H9 (cell line): ENCODE measurements around the gene OGDH. TPM values are rescaled to one million over a fixed set of nuclear protein-coding genes. Genes with fewer than 3 reads are reported as not detected.

Experiments
- DNase-seq: peaks from one replicate; pipeline ENCODE4 v3.0.0-alpha.2; 2017
- H2AFZ ChIP-seq: one replicate; pipeline ENCODE4 v1.6.1; 2013; ENCODE audit warnings: mild to moderate bottlenecking, low read length, control low read depth, moderate library complexity
- H2AK5ac ChIP-seq: 2 replicates; pipeline ENCODE4 v1.6.1; 2013; ENCODE audit warnings: low read length, control low read depth, mixed read lengths; ENCODE audit not compliant: insufficient read length
- H2BK120ac ChIP-seq: one replicate; pipeline ENCODE4 v1.6.1; 2013; ENCODE audit warnings: low read depth, mild to moderate bottlenecking, low read length, control low read depth, inconsistent platforms; ENCODE audit not compliant: poor library complexity, severe bottlenecking
- H2BK12ac ChIP-seq: 2 replicates; pipeline ENCODE4 v1.6.1; 2013; ENCODE audit warnings: low read length, control low read depth, mixed read lengths, low read depth; ENCODE audit not compliant: insufficient read length
- H2BK15ac ChIP-seq: 2 replicates; pipeline ENCODE4 v1.6.1; 2013; ENCODE audit warnings: low read depth, low read length, control low read depth
- H2BK20ac ChIP-seq: one replicate; pipeline ENCODE4 v1.6.1; 2013; ENCODE audit warnings: low read depth, mild to moderate bottlenecking, low read length, control low read depth, inconsistent platforms; ENCODE audit not compliant: poor library complexity, severe bottlenecking
- H2BK5ac ChIP-seq: 2 replicates; pipeline ENCODE4 v1.6.1; 2013; ENCODE audit warnings: low read length, control low read depth, mixed read lengths; ENCODE audit not compliant: insufficient read length
- H3K14ac ChIP-seq: 2 replicates; pipeline ENCODE4 v1.6.1; 2013; ENCODE audit warnings: low read length, control low read depth; ENCODE audit not compliant: insufficient read depth
- H3K18ac ChIP-seq: 2 replicates; pipeline ENCODE4 v1.6.1; 2013; ENCODE audit warnings: low read depth, mild to moderate bottlenecking, mixed read lengths, low read length, control low read depth; ENCODE audit not compliant: insufficient read length
- H3K23ac ChIP-seq: 2 replicates; pipeline ENCODE4 v1.6.1; 2013; ENCODE audit warnings: low read length, control low read depth, mixed read lengths, low read depth; ENCODE audit not compliant: insufficient read length
- H3K23me2 ChIP-seq: 2 replicates; pipeline ENCODE4 v1.6.1; 2013; ENCODE audit warnings: low read depth, mild to moderate bottlenecking, mixed read lengths, low read length, control low read depth; ENCODE audit not compliant: insufficient read length, poor library complexity, severe bottlenecking
- H3K27ac ChIP-seq: 2 replicates; pipeline ENCODE4 v1.5.1; 2013; ENCODE audit warnings: low read length, control low read depth, mixed read lengths, low read depth; ENCODE audit not compliant: insufficient read length
- H3K27me3 ChIP-seq: 2 replicates; pipeline ENCODE4 v1.6.1; 2013; ENCODE audit warnings: low read length, control low read depth, inconsistent platforms; ENCODE audit not compliant: insufficient read depth
- H3K4ac ChIP-seq: 2 replicates; pipeline ENCODE4 v1.6.1; 2013; ENCODE audit warnings: low read depth, mild to moderate bottlenecking, control low read depth, inconsistent platforms, low read length, moderate library complexity
- H3K4me1 ChIP-seq: 2 replicates; pipeline ENCODE4 v1.6.1; 2013; ENCODE audit warnings: low read length, control low read depth, inconsistent platforms; ENCODE audit not compliant: insufficient read depth
- H3K4me2 ChIP-seq: 2 replicates; pipeline ENCODE4 v1.6.1; 2013; ENCODE audit warnings: low read length, control low read depth, mixed read lengths; ENCODE audit not compliant: insufficient read length, insufficient read depth
- H3K56ac ChIP-seq: 2 replicates; pipeline ENCODE4 v1.6.1; 2013; ENCODE audit warnings: low read depth, mild to moderate bottlenecking, mixed read lengths, low read length, control low read depth; ENCODE audit not compliant: insufficient read length
- H3K79me1 ChIP-seq: 2 replicates; pipeline ENCODE4 v1.6.1; 2013; ENCODE audit warnings: low read depth, mild to moderate bottlenecking, moderate library complexity, low read length, control low read depth, inconsistent platforms; ENCODE audit not compliant: insufficient read depth, poor library complexity, severe bottlenecking
- H3K79me2 ChIP-seq: 2 replicates; pipeline ENCODE4 v1.6.1; 2013; ENCODE audit warnings: low read length, control low read depth, inconsistent platforms; ENCODE audit not compliant: insufficient read depth
- H3K9ac ChIP-seq: 2 replicates; pipeline ENCODE4 v1.6.1; 2013; ENCODE audit warnings: low read length, control low read depth, mixed read lengths; ENCODE audit not compliant: insufficient read length; ENCODE audit errors: extremely low read depth
- H3K9me3 ChIP-seq: one replicate; pipeline ENCODE4 v1.6.1; 2013; ENCODE audit warnings: low read depth, low read length, inconsistent platforms; ENCODE audit not compliant: control insufficient read depth
- H3T11ph ChIP-seq: one replicate; pipeline ENCODE4 v1.6.1; 2013; ENCODE audit warnings: mild to moderate bottlenecking, low read length, control low read depth, inconsistent platforms
- H4K20me1 ChIP-seq: one replicate; pipeline ENCODE4 v1.6.1; 2013; ENCODE audit not compliant: control insufficient read depth, insufficient read length, insufficient read depth
- H4K5ac ChIP-seq: 2 replicates; pipeline ENCODE4 v1.6.1; 2013; ENCODE audit warnings: low read depth, mild to moderate bottlenecking, mixed read lengths, low read length, control low read depth; ENCODE audit not compliant: insufficient read length
- H4K8ac ChIP-seq: replicated peaks from 2 replicates; pipeline ENCODE4 v1.6.1; 2013; ENCODE audit warnings: low read length, control low read depth, mixed read lengths, low read depth; ENCODE audit not compliant: insufficient read length
- H4K91ac ChIP-seq: 2 replicates; pipeline ENCODE4 v1.6.1; 2013; ENCODE audit warnings: low read depth, mild to moderate bottlenecking, moderate library complexity, mixed read lengths, low read length, control low read depth; ENCODE audit not compliant: insufficient read length
- H3K27ac Mint-ChIP-seq, 3 experiments: 2 replicates in 2 of 3; 3 replicates in 1 of 3; pipeline ENCODE4 v1.8.0; 2020 to 2021; ENCODE audit warnings: mixed read lengths in 3 of 3, mild to moderate bottlenecking in 1 of 3, moderate library complexity in 1 of 3
- H3K27me3 Mint-ChIP-seq: 2 replicates; pipeline ENCODE4 v1.8.0; 2021; ENCODE audit warnings: low read depth, mild to moderate bottlenecking, moderate library complexity, mixed read lengths
- H3K36me3 Mint-ChIP-seq, 3 experiments: 2 replicates in 2 of 3; 3 replicates in 1 of 3; pipeline ENCODE4 v1.8.0; 2020 to 2021; ENCODE audit warnings: low read depth in 3 of 3, mixed read lengths in 3 of 3; ENCODE audit not compliant: insufficient read depth in 1 of 3
- H3K4me1 Mint-ChIP-seq, 2 experiments: 2 replicates each; pipeline ENCODE4 v1.8.0; 2020; ENCODE audit warnings: mixed read lengths in 2 of 2
- H3K4me3 Mint-ChIP-seq, 2 experiments: 2 replicates in 1 of 2; 3 replicates in 1 of 2; pipeline ENCODE4 v1.8.0; 2020 to 2021; ENCODE audit warnings: mild to moderate bottlenecking in 2 of 2, mixed read lengths in 2 of 2, moderate library complexity in 1 of 2
- H3K9me3 Mint-ChIP-seq, 2 experiments: 2 replicates in 1 of 2; 3 replicates in 1 of 2; pipeline ENCODE4 v1.8.0; 2020; ENCODE audit warnings: mild to moderate bottlenecking in 2 of 2, mixed read lengths in 2 of 2, moderate library complexity in 1 of 2
- CTCF ChIP-seq: fragments of 200-600 bp; sonication (generic); conservative IDR thresholded peaks from 3 replicates; pipeline ENCODE4 v1.8.0; 2021; ENCODE audit warnings: antibody characterized with exemption, mild to moderate bottlenecking
- WGBS: extraction: QIAGEN DNeasy Blood & Tissue Kit; methylation state at CpG from one replicate; pipeline ENCODE4 v1.1.7; 2013; ENCODE audit warnings: missing lambda C conversion rate, low lambda C conversion rate, mixed read lengths; ENCODE audit not compliant: insufficient read length; ENCODE audit errors: extremely low coverage; 5-methylcytosine and 5-hydroxymethylcytosine counted together
- total RNA-seq: library from RNA; stranded (reverse); gene quantifications from 2 replicates; pipeline ENCODE4 v1.2.1, GENCODE V29; 2021

Gene OGDH
- total RNA-seq, 1 experiment from 2014 or later, result 77.3 TPM

DNA sequence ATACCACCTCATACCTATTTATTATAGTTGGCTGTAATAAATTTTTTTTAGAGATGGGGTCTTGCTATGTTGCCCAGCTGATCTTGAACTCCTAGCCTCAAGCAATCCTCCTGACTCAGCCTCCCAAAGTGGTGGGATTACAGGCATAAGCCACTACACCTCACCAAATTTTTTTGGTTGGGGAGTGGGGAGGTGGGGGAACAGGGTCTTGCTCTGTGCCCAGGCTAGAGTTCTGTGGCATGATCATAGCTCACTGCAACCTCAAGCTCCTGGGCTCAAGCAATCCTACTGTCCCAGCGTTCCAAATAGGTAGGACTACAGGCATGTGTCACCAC is 3.9 kb upstream of the OGDH start:
- H4K91ac ChIP-seq, result no peak overlapping the region
- no peaks in the 10 kb centered on the region for H3K9me3 ChIP-seq
- Mint-ChIP-seq H3K36me3 (peaks cover 3 to 4% (median 4%) of the 10 kb centered on the region in 3 experiments), H3K4me3 (no peak overlapping the region), H3K27ac (no peak overlapping the region), H3K27me3 (peaks cover 10% of the 10 kb centered on the region), H3K4me1 (peaks cover 3 to 9% of the 10 kb centered on the region in 2 experiments), H3K9me3 (no peaks in the 10 kb centered on the region; a peak in 1 of 5 replicates)
- H3K79me2 ChIP-seq, result peaks cover 2% of the 10 kb centered on the region; the same call in 1 of the 2 replicates
- TF ChIP-seq CTCF, result no peak
- no peak overlapping the region for H4K5ac ChIP-seq
- H3K4me1 ChIP-seq, result no peaks in the 10 kb centered on the region
- no peaks in the 10 kb centered on the region for H3K79me1 ChIP-seq
- no peaks in the 10 kb centered on the region for H4K20me1 ChIP-seq
- no peak overlapping the region for H3K18ac ChIP-seq
- no peak overlapping the region for H4K8ac ChIP-seq
- peaks cover 4% of the 10 kb centered on the region for H3K23me2 ChIP-seq
- no peak overlapping the region for H3K56ac ChIP-seq
- no peak overlapping the region for H2BK12ac ChIP-seq
- H3K4ac ChIP-seq, result no peak overlapping the region
- H3K27ac ChIP-seq, result no peak overlapping the region
- H2BK120ac ChIP-seq, result no peak overlapping the region
- H3K27me3 ChIP-seq, result no peaks in the 10 kb centered on the region
- H3K4me2 ChIP-seq, result no peak overlapping the region
- H2BK20ac ChIP-seq, result no peak overlapping the region
- no CpG with 5 or more reads among the region's 1 CpG for WGBS
- no peak overlapping the region for H3T11ph ChIP-seq
- H2AK5ac ChIP-seq, result no peak overlapping the region
- no peak overlapping the region for H3K9ac ChIP-seq
- no peak overlapping the region for H2BK15ac ChIP-seq
- H3K14ac ChIP-seq, result no peak overlapping the region
- DNase-seq, result no peak
- no peak overlapping the region for H2AFZ ChIP-seq
- no peak overlapping the region for H2BK5ac ChIP-seq
- H3K23ac ChIP-seq, result no peak overlapping the region
